Measurements from ENCODE around the gene SLC14A1.

DNA sequence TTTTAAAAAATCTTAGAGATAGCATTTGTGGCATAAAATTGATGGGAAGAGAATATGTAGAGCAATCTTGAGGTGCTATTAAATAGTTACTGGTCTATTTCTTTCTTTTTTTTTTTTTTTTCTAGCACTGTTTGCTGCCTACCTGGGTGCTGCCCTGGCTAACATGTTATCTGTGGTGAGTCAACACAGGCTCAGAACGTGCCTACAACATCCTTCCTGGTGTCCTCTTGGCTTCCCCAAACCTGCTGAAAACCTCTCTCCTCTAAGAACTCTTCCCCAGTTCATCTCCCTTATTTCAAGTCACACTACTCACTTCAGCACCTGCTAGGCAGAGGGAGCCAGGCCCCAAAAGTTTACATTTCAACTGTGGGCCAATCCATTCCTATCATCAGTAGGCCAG is 45.1 kb upstream of the SLC14A1 start:
- TF ChIP-seq, protein P1, sequence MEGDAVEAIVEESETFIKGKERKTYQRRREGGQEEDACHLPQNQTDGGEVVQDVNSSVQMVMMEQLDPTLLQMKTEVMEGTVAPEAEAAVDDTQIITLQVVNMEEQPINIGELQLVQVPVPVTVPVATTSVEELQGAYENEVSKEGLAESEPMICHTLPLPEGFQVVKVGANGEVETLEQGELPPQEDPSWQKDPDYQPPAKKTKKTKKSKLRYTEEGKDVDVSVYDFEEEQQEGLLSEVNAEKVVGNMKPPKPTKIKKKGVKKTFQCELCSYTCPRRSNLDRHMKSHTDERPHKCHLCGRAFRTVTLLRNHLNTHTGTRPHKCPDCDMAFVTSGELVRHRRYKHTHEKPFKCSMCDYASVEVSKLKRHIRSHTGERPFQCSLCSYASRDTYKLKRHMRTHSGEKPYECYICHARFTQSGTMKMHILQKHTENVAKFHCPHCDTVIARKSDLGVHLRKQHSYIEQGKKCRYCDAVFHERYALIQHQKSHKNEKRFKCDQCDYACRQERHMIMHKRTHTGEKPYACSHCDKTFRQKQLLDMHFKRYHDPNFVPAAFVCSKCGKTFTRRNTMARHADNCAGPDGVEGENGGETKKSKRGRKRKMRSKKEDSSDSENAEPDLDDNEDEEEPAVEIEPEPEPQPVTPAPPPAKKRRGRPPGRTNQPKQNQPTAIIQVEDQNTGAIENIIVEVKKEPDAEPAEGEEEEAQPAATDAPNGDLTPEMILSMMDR (conservative IDR thresholded peaks at IDR 0.05 in 1 of 2, IDR thresholded peaks at IDR 0.05 in 1 of 2; ENCODE audit: extremely low read depth in 1 of 2, insufficient read depth in 1 of 2, low read depth in 1 of 2, low read length in 2 of 2) = no peak
- TF ChIP-seq EZH2 (IDR thresholded peaks at IDR 0.05; ENCODE audit: borderline replicate concordance, low read length) = no peak

Data from mammary epithelial cell (primary cell).